ENCODE data around the gene NOS2. TPM values are rescaled to one million over a fixed set of nuclear protein-coding genes. Genes with fewer than 3 reads are reported as not detected.

Gene NOS2
- polyA plus RNA-seq, 1 donor: 1.3 TPM

DNA sequence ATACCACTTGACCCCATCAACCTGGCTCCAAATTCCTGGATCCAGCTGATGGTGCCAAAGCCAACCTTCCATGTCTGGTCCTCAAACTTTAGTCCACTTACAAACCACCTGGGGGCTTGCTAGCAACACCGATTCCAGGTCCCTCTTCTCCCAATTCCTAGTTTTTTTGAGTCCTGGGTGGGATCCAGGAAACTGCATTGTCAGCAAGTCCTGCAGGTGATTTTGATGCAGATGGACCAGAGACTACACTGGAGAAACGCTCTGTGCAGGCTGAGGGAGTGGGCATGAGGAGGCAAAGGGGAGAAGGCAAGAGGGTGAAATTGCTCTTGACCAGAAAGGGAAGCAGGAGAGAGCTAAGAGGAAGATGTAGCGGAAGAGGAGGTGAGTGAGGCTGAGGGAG is 21.0 kb upstream of the NOS2 start:
- WGBS (ENCODE audit: insufficient coverage, low lambda C conversion rate): 100% methylated on average over 1 of the region's 3 CpGs
- Histone ChIP-seq H3K27ac (ENCODE audit: low read length) (no peak overlapping the region), H3K4me3 (ENCODE audit: low read length) (no peak overlapping the region), H3K9me3 (ENCODE audit: control insufficient read depth, low read depth, low read length) (peaks cover 6% of the 10 kb centered on the region), H3K27me3 (ENCODE audit: control insufficient read depth, insufficient read depth, low read length) (no peaks in the 10 kb centered on the region), H3K36me3 (ENCODE audit: control insufficient read depth, insufficient read depth, low read length) (no peaks in the 10 kb centered on the region), H3K4me1 (ENCODE audit: control insufficient read depth, insufficient read depth, low read length) (peaks cover 23% of the 10 kb centered on the region)
- no peak for DNase-seq

GRCh38 chr17:27819145-27819544 is 18.8 kb upstream of the NOS2 start:
- Histone ChIP-seq H3K4me1 (ENCODE audit: control insufficient read depth, insufficient read depth, low read length) (peaks cover 17% of the 10 kb centered on the region), H3K27ac (ENCODE audit: low read length) (no peak overlapping the region), H3K9me3 (ENCODE audit: control insufficient read depth, low read depth, low read length) (peaks cover 6% of the 10 kb centered on the region), H3K4me3 (ENCODE audit: low read length) (no peak overlapping the region), H3K36me3 (ENCODE audit: control insufficient read depth, insufficient read depth, low read length) (no peaks in the 10 kb centered on the region), H3K27me3 (ENCODE audit: control insufficient read depth, insufficient read depth, low read length) (no peaks in the 10 kb centered on the region)
- DNase-seq: peak in 1 of 2 donors; percentile 19
- WGBS (ENCODE audit: insufficient coverage, low lambda C conversion rate): no CpG with 5 or more reads among the region's 1 CpG

DNA sequence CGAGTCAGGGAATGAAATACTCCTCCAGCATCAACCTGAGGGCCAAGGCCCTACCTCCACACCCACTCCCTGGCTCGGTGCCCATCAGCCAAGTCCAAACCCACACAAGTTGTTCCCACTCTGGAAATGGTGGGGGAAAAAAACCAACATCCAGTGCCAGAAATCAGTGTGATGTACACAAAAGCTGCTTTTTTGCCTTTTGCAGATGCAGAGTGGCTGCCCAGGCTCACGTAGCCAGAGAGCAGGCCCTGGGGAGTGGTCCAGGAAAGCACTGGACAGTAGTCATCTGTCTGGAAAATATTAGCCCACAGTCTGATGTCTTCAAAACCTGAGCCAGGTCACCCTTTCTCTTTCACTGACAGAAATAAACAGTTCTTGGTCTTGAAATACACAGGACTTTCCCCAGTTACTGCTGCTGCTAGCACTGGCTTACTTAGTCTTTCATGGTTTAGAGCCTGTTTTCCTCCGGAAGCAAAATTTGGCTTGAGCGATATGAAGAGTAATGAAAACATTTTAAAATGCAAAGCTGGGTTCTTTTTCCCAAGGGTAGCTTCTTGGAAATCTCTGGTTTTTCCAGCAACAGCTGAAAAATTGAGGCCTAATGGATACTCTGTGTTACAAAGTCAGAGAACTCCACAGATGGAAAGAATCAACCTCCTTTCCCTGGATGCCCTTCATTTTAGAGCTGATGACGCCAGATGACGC is 18.2 kb upstream of the NOS2 start:
- peak in 1 of 2 donors; percentile 32 for DNase-seq
- H3K4me1 ChIP-seq (ENCODE audit: control insufficient read depth, insufficient read depth, low read length): peaks cover 15% of the 10 kb centered on the region
- no peak overlapping the region for H3K27ac ChIP-seq (ENCODE audit: low read length)
- no CpG with 5 or more reads among the region's 7 CpGs for WGBS (ENCODE audit: insufficient coverage, low lambda C conversion rate)
- no peaks in the 10 kb centered on the region for H3K36me3 ChIP-seq (ENCODE audit: control insufficient read depth, insufficient read depth, low read length)
- no peaks in the 10 kb centered on the region for H3K27me3 ChIP-seq (ENCODE audit: control insufficient read depth, insufficient read depth, low read length)
- H3K4me3 ChIP-seq (ENCODE audit: low read length): no peak overlapping the region
- peaks cover 6% of the 10 kb centered on the region for H3K9me3 ChIP-seq (ENCODE audit: control insufficient read depth, low read depth, low read length)

- no CpG with 5 or more reads among the region's 1 CpG for WGBS (ENCODE audit: insufficient coverage, low lambda C conversion rate)
- Histone ChIP-seq H3K4me3 (ENCODE audit: low read length) (no peak overlapping the region), H3K4me1 (ENCODE audit: control insufficient read depth, insufficient read depth, low read length) (peaks cover 15% of the 10 kb centered on the region), H3K9me3 (ENCODE audit: control insufficient read depth, low read depth, low read length) (peaks cover 6% of the 10 kb centered on the region), H3K27me3 (ENCODE audit: control insufficient read depth, insufficient read depth, low read length) (no peaks in the 10 kb centered on the region), H3K36me3 (ENCODE audit: control insufficient read depth, insufficient read depth, low read length) (no peaks in the 10 kb centered on the region), H3K27ac (ENCODE audit: low read length) (no peak overlapping the region)
- DNase-seq: no peak
These were observed 17.4 kb upstream of the NOS2 start for GRCh38 chr17:27817731-27818130.

DNA sequence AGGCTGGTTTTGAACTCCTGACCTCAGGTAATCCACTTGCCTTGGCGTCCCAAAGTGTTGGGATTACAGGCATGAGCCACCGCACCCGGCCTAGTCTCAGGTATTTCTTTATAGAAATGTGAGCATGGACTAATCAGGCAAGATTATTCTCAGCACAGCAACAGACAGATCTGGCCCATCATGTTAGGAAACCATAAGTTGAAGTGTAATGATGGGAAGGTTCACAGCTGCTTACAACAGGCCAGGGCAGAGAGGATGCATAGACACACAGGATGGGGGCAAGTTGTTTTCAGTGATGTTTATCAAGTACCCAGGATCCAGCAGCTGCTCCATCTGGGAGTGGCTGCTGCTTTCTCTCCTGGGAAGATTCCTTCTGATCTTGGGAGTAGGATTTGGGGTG is 16.6 kb upstream of the NOS2 start:
- no peaks in the 10 kb centered on the region for H3K36me3 ChIP-seq (ENCODE audit: control insufficient read depth, insufficient read depth, low read length)
- 100% methylated on average over 1 of the region's 3 CpGs for WGBS (ENCODE audit: insufficient coverage, low lambda C conversion rate)
- H3K27ac ChIP-seq (ENCODE audit: low read length): no peak overlapping the region
- H3K9me3 ChIP-seq (ENCODE audit: control insufficient read depth, low read depth, low read length): peaks cover 6% of the 10 kb centered on the region
- H3K27me3 ChIP-seq (ENCODE audit: control insufficient read depth, insufficient read depth, low read length): no peaks in the 10 kb centered on the region
- no peak for DNase-seq
- H3K4me3 ChIP-seq (ENCODE audit: low read length): no peak overlapping the region
- H3K4me1 ChIP-seq (ENCODE audit: control insufficient read depth, insufficient read depth, low read length): peaks cover 21% of the 10 kb centered on the region

GRCh38 chr17:27811961-27812360 is 11.6 kb upstream of the NOS2 start:
- Histone ChIP-seq H3K4me1 (ENCODE audit: control insufficient read depth, insufficient read depth, low read length) (peaks cover 43% of the 10 kb centered on the region), H3K27ac (ENCODE audit: low read length) (peak overlapping the region; percentile 88), H3K27me3 (ENCODE audit: control insufficient read depth, insufficient read depth, low read length) (no peaks in the 10 kb centered on the region), H3K36me3 (ENCODE audit: control insufficient read depth, insufficient read depth, low read length) (no peaks in the 10 kb centered on the region), H3K4me3 (ENCODE audit: low read length) (no peak overlapping the region), H3K9me3 (ENCODE audit: control insufficient read depth, low read depth, low read length) (no peaks in the 10 kb centered on the region)
- WGBS (ENCODE audit: insufficient coverage, low lambda C conversion rate): 70% methylated on average over 2 of the region's 6 CpGs
- peak in 1 of 2 donors; percentile 87 for DNase-seq

DNA sequence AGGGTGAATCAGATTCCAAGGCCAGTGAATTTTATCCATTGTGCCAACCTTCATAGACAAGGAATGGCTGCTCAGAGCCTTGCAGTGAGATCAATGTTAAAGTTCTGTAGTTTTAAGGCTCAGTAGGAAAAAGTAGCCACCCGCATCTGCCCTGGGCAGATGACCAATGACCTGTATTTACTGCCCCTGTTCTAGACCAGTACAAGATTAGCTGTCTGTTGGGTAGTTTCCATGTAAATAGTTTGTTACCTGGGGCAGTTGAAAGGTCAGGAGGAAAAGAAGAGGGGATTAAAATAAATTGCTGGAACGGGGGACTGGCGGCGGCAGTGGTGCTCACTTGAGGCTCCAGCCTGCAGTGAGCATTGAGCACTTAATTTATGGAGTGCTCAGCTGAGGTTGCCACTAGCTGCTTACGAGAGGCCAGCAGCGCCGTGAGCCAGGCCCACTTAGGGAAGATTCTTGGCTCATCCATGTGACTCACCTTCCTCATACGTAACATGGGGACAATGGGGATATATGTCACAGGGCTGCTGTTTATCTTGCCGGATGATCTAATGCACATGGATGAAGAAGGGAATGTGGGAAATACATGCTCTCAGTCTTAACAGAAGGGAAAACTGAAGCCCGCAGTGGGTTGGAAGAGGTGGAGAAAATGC is 10.7 kb upstream of the NOS2 start:
- whole genome bisulfite sequencing (ENCODE audit: insufficient coverage, low lambda C conversion rate): no CpG with 5 or more reads among the region's 10 CpGs
- Histone ChIP-seq H3K4me3 (ENCODE audit: low read length) (no peak overlapping the region), H3K9me3 (ENCODE audit: control insufficient read depth, low read depth, low read length) (no peaks in the 10 kb centered on the region), H3K27ac (ENCODE audit: low read length) (peak overlapping the region; percentile 88), H3K4me1 (ENCODE audit: control insufficient read depth, insufficient read depth, low read length) (peaks cover 51% of the 10 kb centered on the region), H3K36me3 (ENCODE audit: control insufficient read depth, insufficient read depth, low read length) (no peaks in the 10 kb centered on the region), H3K27me3 (ENCODE audit: control insufficient read depth, insufficient read depth, low read length) (no peaks in the 10 kb centered on the region)
- peak in 1 of 2 donors; percentile 37 for DNase-seq

GRCh38 chr17:27810211-27810901 is 10.0 kb upstream of the NOS2 start:
- H3K9me3 ChIP-seq (ENCODE audit: control insufficient read depth, low read depth, low read length): no peaks in the 10 kb centered on the region
- no peaks in the 10 kb centered on the region for H3K27me3 ChIP-seq (ENCODE audit: control insufficient read depth, insufficient read depth, low read length)
- H3K4me3 ChIP-seq (ENCODE audit: low read length): no peak overlapping the region
- 17% methylated on average over 1 of the region's 7 CpGs for WGBS (ENCODE audit: insufficient coverage, low lambda C conversion rate)
- H3K4me1 ChIP-seq (ENCODE audit: control insufficient read depth, insufficient read depth, low read length): peaks cover 56% of the 10 kb centered on the region
- no peaks in the 10 kb centered on the region for H3K36me3 ChIP-seq (ENCODE audit: control insufficient read depth, insufficient read depth, low read length)
- peak overlapping the region; percentile 88 for H3K27ac ChIP-seq (ENCODE audit: low read length)
- DNase-seq: peak; percentile 80 to 92

DNA sequence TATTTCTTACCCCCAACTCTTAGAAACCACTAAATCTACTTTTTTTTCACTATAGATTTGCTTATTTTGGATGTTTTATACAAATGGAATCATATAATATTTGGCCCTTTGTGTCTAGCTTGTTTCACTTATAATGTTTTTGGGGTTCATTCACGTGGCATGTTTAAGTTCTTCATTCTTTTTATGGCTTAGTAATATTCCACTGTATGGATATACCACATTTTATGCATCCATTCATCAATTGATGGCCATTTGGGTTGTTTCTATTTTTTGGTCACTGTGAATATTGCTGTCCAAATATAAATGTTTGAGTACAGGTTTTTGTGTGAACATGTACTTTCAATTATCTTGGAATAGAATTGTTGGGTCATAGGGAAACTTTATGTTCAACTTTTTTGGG is 9.2 kb upstream of the NOS2 start:
- H3K27me3 ChIP-seq (ENCODE audit: control insufficient read depth, insufficient read depth, low read length): no peaks in the 10 kb centered on the region
- peaks cover 57% of the 10 kb centered on the region for H3K4me1 ChIP-seq (ENCODE audit: control insufficient read depth, insufficient read depth, low read length)
- no peak for DNase-seq
- H3K36me3 ChIP-seq (ENCODE audit: control insufficient read depth, insufficient read depth, low read length): no peaks in the 10 kb centered on the region
- H3K27ac ChIP-seq (ENCODE audit: low read length): no peak overlapping the region
- no peak overlapping the region for H3K4me3 ChIP-seq (ENCODE audit: low read length)
- H3K9me3 ChIP-seq (ENCODE audit: control insufficient read depth, low read depth, low read length): no peaks in the 10 kb centered on the region
- WGBS (ENCODE audit: insufficient coverage, low lambda C conversion rate): 75% methylated on average over 1 of the region's 1 CpG

DNA sequence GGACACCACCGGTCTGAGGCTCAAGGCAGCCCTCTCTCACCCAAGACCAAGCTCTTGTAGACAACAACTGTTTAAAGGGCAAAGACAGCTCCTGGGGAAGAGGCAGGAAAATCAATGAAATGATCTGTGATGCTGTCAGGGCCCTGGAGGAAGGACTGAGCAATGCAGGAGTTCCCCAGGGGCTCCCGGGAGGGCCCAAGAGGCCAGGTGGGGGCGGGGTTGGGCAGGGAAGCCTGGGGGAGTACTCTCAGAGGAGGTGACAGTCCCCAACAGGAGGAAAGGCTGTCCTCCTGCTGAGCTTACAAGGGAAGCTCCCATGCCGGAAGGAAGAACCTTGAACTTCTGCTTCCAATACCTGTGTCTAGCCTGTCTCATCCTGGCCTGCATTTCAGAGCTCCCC is 8.3 kb upstream of the NOS2 start:
- DNase-seq: peak in 1 of 2 donors; percentile 36
- no peak overlapping the region for H3K4me3 ChIP-seq (ENCODE audit: low read length)
- no peaks in the 10 kb centered on the region for H3K27me3 ChIP-seq (ENCODE audit: control insufficient read depth, insufficient read depth, low read length)
- H3K36me3 ChIP-seq (ENCODE audit: control insufficient read depth, insufficient read depth, low read length): no peaks in the 10 kb centered on the region
- no peaks in the 10 kb centered on the region for H3K9me3 ChIP-seq (ENCODE audit: control insufficient read depth, low read depth, low read length)
- no CpG with 5 or more reads among the region's 4 CpGs for WGBS (ENCODE audit: insufficient coverage, low lambda C conversion rate)
- peaks cover 63% of the 10 kb centered on the region for H3K4me1 ChIP-seq (ENCODE audit: control insufficient read depth, insufficient read depth, low read length)
- peak overlapping the region; percentile 65 for H3K27ac ChIP-seq (ENCODE audit: low read length)
